Keratinocyte (primary cell): Measurements from ENCODE around the gene TNIK. TPM values are rescaled to one million over a fixed set of nuclear protein-coding genes. Genes with fewer than 3 reads are reported as not detected.

Source experiments
- DNase-seq: peaks from one replicate; pipeline ENCODE4 v3.0.0-alpha.2; 2011; ENCODE audit warnings: low read depth, missing footprints, low spot score
- FAIRE-seq: peaks from 2 replicates; lab custom pipeline; 2011; peaks lifted over from hg19 to GRCh38; lab: Jason Lieb, UNC
- H2AFZ ChIP-seq: 2 replicates; pipeline ENCODE4 v1.6.0; 2012; ENCODE audit warnings: low read length, control low read depth, inconsistent platforms; ENCODE audit not compliant: control insufficient read depth
- H3K27ac ChIP-seq: 2 replicates; pipeline ENCODE4 v1.5.1; 2011; ENCODE audit warnings: low read length; ENCODE audit not compliant: control insufficient read depth, insufficient read depth
- H3K27me3 ChIP-seq: 3 replicates; pipeline ENCODE4 v1.6.0; 2011; ENCODE audit warnings: low read length; ENCODE audit not compliant: control insufficient read depth, insufficient read depth; ENCODE audit errors: extremely low read depth
- H3K36me3 ChIP-seq, 2 experiments: 2 replicates in 1 of 2; 3 replicates in 1 of 2; pipeline ENCODE4 v1.5.1; 2011; ENCODE audit warnings: low read length in 2 of 2, mild to moderate bottlenecking in 1 of 2; ENCODE audit not compliant: control insufficient read depth in 2 of 2, insufficient read depth in 2 of 2; ENCODE audit errors: extremely low read depth in 1 of 2
- H3K4me1 ChIP-seq: 3 replicates; pipeline ENCODE4 v1.5.1; 2011; ENCODE audit warnings: low read length; ENCODE audit not compliant: control insufficient read depth, insufficient read depth; ENCODE audit errors: extremely low read depth
- H3K4me2 ChIP-seq: 3 replicates; pipeline ENCODE4 v1.6.0; 2011; ENCODE audit warnings: low read depth, low read length; ENCODE audit not compliant: control insufficient read depth, insufficient read depth; ENCODE audit errors: extremely low read depth
- H3K4me3 ChIP-seq, 3 experiments: fragments of 200-600 bp in 1 of 3; sonication (generic) in 1 of 3; 2 replicates in 2 of 3; 3 replicates in 1 of 3; pipeline ENCODE4 v1.5.1; 2011 to 2016; ENCODE audit warnings: low read length in 3 of 3, mild to moderate bottlenecking in 3 of 3, control low read depth in 2 of 3, inconsistent platforms in 1 of 3, low read depth in 1 of 3, mixed read lengths in 1 of 3, mixed run types in 1 of 3, moderate library complexity in 1 of 3; ENCODE audit not compliant: control insufficient read depth in 2 of 3, insufficient read depth in 2 of 3; ENCODE audit errors: extremely low read depth in 1 of 3
- H3K79me2 ChIP-seq: 2 replicates; pipeline ENCODE4 v1.6.0; 2012; ENCODE audit warnings: low read length; ENCODE audit not compliant: control insufficient read depth, insufficient read depth
- H3K9ac ChIP-seq: 3 replicates; pipeline ENCODE4 v1.6.0; 2011; ENCODE audit warnings: low read length; ENCODE audit not compliant: control insufficient read depth, insufficient read depth; ENCODE audit errors: extremely low read depth
- H3K9me1 ChIP-seq: 3 replicates; pipeline ENCODE4 v1.6.0; 2011; ENCODE audit warnings: low read length; ENCODE audit not compliant: control insufficient read depth, insufficient read depth; ENCODE audit errors: extremely low read depth
- H3K9me3 ChIP-seq: 2 replicates; pipeline ENCODE4 v1.5.1; 2012; ENCODE audit warnings: low read depth, low read length; ENCODE audit not compliant: control insufficient read depth
- H4K20me1 ChIP-seq: 3 replicates; pipeline ENCODE4 v1.6.0; 2011; ENCODE audit warnings: low read length; ENCODE audit not compliant: control insufficient read depth, insufficient read depth; ENCODE audit errors: extremely low read depth
- EZH2 ChIP-seq: IDR thresholded peaks from one replicate; pipeline ENCODE4 v1.6.1; 2012; ENCODE audit warnings: inconsistent platforms, mild to moderate bottlenecking, low read length, moderate library complexity
- dilution Hi-C: fragments of 300-500 bp; cut with MboI; formaldehyde crosslinking; loops from one replicate; pipeline ENCODE4 v1.7.0; 2020; ENCODE audit warnings: low sequenced_read_pairs; ENCODE audit not compliant: extremely low pct_ligation_motif_present
- polyA plus RNA-seq, 5 experiments: library from polyadenylated mRNA; depleted of rRNA in 3 of 5; stranded (reverse) in 3 of 5; stranded (forward) in 1 of 5; unstranded in 1 of 5; fragments of >200 nt; gene quantifications; 1 replicate in 1 of 5; 2 replicates in 3 of 5; 3 replicates in 1 of 5; pipeline versions ENCODE4 v1.2.1 to v1.2.3, GENCODE V29; 2011 to 2012; ENCODE audit warnings: missing spikeins in 2 of 5, low read depth in 1 of 5, low replicate concordance in 1 of 5
- TF ChIP-seq, protein P1 (sequence below), 3 experiments: IDR thresholded peaks in 1 of 3; conservative IDR thresholded peaks in 1 of 3; optimal IDR thresholded peaks in 1 of 3; 2 replicates in 2 of 3; 3 replicates in 1 of 3; pipeline versions ENCODE3 to v1.5.1; 2011; ENCODE audit warnings: low read length in 3 of 3, mild to moderate bottlenecking in 3 of 3, moderate library complexity in 2 of 3, control low read depth in 1 of 3, inconsistent platforms in 1 of 3; ENCODE audit not compliant: insufficient read depth in 2 of 3; ENCODE audit errors: extremely low read depth in 1 of 3

TNIK gene
- polyA plus RNA-seq, 1 donor (not counting 4 experiments of a cell fraction or from before 2014, with no cell fraction given): 4.4 TPM

DNA sequence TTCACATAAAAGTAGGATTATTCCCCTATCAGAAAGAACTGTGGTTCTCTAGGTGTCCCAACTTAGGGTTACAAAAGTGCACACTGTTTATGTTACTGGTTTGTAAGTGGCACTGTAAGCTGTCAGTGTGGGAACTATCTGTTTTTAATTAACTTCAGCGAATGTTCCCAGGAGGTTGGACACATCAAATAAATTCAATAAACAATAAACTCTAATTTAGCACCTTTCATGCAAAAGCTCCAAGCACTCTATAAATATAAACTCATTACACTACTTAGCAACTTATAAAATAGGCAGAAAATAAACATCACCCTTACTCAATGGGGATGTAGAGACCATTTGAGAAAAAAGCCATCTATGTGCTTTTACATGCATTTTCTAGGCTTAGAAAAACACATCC is 265.2 kb downstream of the TNIK start:
- Histone ChIP-seq H3K4me1 (peaks cover 3% of the 10 kb centered on the region), H3K79me2 (no peaks in the 10 kb centered on the region), H3K9ac (no peak overlapping the region), H3K4me2 (no peak overlapping the region), H3K27ac (no peak overlapping the region), H3K4me3 (no peak overlapping the region), H3K36me3 (no peaks in the 10 kb centered on the region), H3K9me3 (no peaks in the 10 kb centered on the region), H4K20me1 (no peaks in the 10 kb centered on the region), H2AFZ (no peak overlapping the region), H3K27me3 (no peaks in the 10 kb centered on the region), H3K9me1 (no peaks in the 10 kb centered on the region)
- dilution Hi-C loops: no loop called here
- DNase-seq (no peak), FAIRE-seq (no peak)
- TF ChIP-seq EZH2: no peak
- TF ChIP-seq, protein P1, sequence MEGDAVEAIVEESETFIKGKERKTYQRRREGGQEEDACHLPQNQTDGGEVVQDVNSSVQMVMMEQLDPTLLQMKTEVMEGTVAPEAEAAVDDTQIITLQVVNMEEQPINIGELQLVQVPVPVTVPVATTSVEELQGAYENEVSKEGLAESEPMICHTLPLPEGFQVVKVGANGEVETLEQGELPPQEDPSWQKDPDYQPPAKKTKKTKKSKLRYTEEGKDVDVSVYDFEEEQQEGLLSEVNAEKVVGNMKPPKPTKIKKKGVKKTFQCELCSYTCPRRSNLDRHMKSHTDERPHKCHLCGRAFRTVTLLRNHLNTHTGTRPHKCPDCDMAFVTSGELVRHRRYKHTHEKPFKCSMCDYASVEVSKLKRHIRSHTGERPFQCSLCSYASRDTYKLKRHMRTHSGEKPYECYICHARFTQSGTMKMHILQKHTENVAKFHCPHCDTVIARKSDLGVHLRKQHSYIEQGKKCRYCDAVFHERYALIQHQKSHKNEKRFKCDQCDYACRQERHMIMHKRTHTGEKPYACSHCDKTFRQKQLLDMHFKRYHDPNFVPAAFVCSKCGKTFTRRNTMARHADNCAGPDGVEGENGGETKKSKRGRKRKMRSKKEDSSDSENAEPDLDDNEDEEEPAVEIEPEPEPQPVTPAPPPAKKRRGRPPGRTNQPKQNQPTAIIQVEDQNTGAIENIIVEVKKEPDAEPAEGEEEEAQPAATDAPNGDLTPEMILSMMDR (optimal IDR thresholded peaks at IDR 0.05 in 1 of 3, IDR thresholded peaks at IDR 0.05 in 1 of 3, conservative IDR thresholded peaks at IDR 0.05 in 1 of 3; ENCODE audit: extremely low read depth in 1 of 3, insufficient read depth in 2 of 3, low read length in 3 of 3): no peak

GRCh38 chr3:171193693-171194092 is 266.5 kb downstream of the TNIK start:
- Histone ChIP-seq H3K79me2 (no peaks in the 10 kb centered on the region), H3K4me2 (no peak overlapping the region), H3K4me1 (peaks cover 3% of the 10 kb centered on the region), H3K9ac (no peak overlapping the region), H3K27me3 (no peaks in the 10 kb centered on the region), H3K9me3 (no peaks in the 10 kb centered on the region), H3K27ac (no peak overlapping the region), H3K4me3 (no peak overlapping the region), H2AFZ (no peak overlapping the region), H3K36me3 (no peaks in the 10 kb centered on the region), H4K20me1 (no peaks in the 10 kb centered on the region), H3K9me1 (no peaks in the 10 kb centered on the region)
- dilution Hi-C loops: no loop called here
- DNase-seq: no peak
- no peak for FAIRE-seq
- no peak for TF ChIP-seq EZH2
- TF ChIP-seq, protein P1 (optimal IDR thresholded peaks at IDR 0.05 in 1 of 3, IDR thresholded peaks at IDR 0.05 in 1 of 3, conservative IDR thresholded peaks at IDR 0.05 in 1 of 3; ENCODE audit: extremely low read depth in 1 of 3, insufficient read depth in 2 of 3, low read length in 3 of 3): no peak
